ENCODE measurements around the gene SFXN1. TPM values are rescaled to one million over a fixed set of nuclear protein-coding genes. Genes with fewer than 3 reads are reported as not detected.

Gene SFXN1
- polyA plus RNA-seq, 3 donors: 5.8 to 10.3 (median 8.3) TPM

GRCh38 chr5:175485631-175486030 lies 7.3 kb downstream of the SFXN1 start:
- Histone ChIP-seq H3K79me2 (ENCODE audit: insufficient read depth, low read length) (peaks cover 71% of the 10 kb centered on the region), H3K4me3 (replicated peaks in 1 of 3; ENCODE audit: low read depth in 2 of 3, low read length in 3 of 3) (no peak overlapping the region), H3K4me1 (ENCODE audit: control insufficient read depth in 1 of 2, insufficient read depth in 2 of 2, low read length in 2 of 2) (no peaks in the 10 kb centered on the region), H3K9me3 (replicated peaks in 1 of 2; ENCODE audit: control insufficient read depth in 1 of 2, insufficient read depth in 1 of 2, low read length in 2 of 2) (no peaks in the 10 kb centered on the region), H3K36me3 (replicated peaks in 1 of 2; ENCODE audit: control insufficient read depth in 1 of 2, insufficient read depth in 2 of 2, low read length in 2 of 2) (peaks cover 2 to 8% of the 10 kb centered on the region in 2 donors), H3K4me2 (replicated peaks; ENCODE audit: extremely low read depth, low read length, poor library complexity, severe bottlenecking) (no peak overlapping the region), H3K27me3 (ENCODE audit: control insufficient read depth in 2 of 2, insufficient read depth in 2 of 2, low read length in 2 of 2) (no peaks in the 10 kb centered on the region), H3K9ac (ENCODE audit: insufficient read depth, low read length, poor library complexity, severe bottlenecking) (no peak overlapping the region), H3K27ac (ENCODE audit: low read depth in 1 of 2, low read length in 2 of 2) (no peak overlapping the region), H2AFZ (ENCODE audit: insufficient read depth, low read depth, low read length, poor library complexity, severe bottlenecking) (no peak overlapping the region), H4K20me1 (ENCODE audit: insufficient read depth, low read length) (no peaks in the 10 kb centered on the region)
- 100% methylated on average over 3 of the region's 6 CpGs for WGBS (ENCODE audit: insufficient coverage)
- H3K27me3 Mint-ChIP-seq (ENCODE audit: low read depth in 3 of 3): peaks cover 0 to 1% (median 0%) of the 10 kb centered on the region in 3 donors
- TF ChIP-seq CTCF (IDR thresholded peaks at IDR 0.05): no peak
- intact Hi-C loops (cut with micrococcal nuclease): no loop called here
- H3K9me3 Mint-ChIP-seq: no peaks in the 10 kb centered on the region
- peaks cover 4% of the 10 kb centered on the region for H3K4me1 Mint-ChIP-seq
- no peak for DNase-seq
- H3K27ac Mint-ChIP-seq: no peak overlapping the region
- H3K4me3 Mint-ChIP-seq: no peak overlapping the region
- peaks cover 35 to 44% of the 10 kb centered on the region in 2 donors for H3K36me3 Mint-ChIP-seq

- no peak for TF ChIP-seq CTCF (IDR thresholded peaks at IDR 0.05)
- H3K4me1 ChIP-seq (ENCODE audit: control insufficient read depth in 1 of 2, insufficient read depth in 2 of 2, low read length in 2 of 2): no peaks in the 10 kb centered on the region
- no peak overlapping the region for H2AFZ ChIP-seq (ENCODE audit: insufficient read depth, low read depth, low read length, poor library complexity, severe bottlenecking)
- H3K27ac Mint-ChIP-seq: peak overlapping the region in 1 of 7 donors; percentile 42
- no peaks in the 10 kb centered on the region for H4K20me1 ChIP-seq (ENCODE audit: insufficient read depth, low read length)
- no peaks in the 10 kb centered on the region for H3K27me3 ChIP-seq (ENCODE audit: control insufficient read depth in 2 of 2, insufficient read depth in 2 of 2, low read length in 2 of 2)
- no peak overlapping the region for H3K4me3 ChIP-seq (replicated peaks in 1 of 3; ENCODE audit: low read depth in 2 of 3, low read length in 3 of 3)
- no peak overlapping the region for H3K27ac ChIP-seq (ENCODE audit: low read depth in 1 of 2, low read length in 2 of 2)
- no peak overlapping the region for H3K9ac ChIP-seq (ENCODE audit: insufficient read depth, low read length, poor library complexity, severe bottlenecking)
- WGBS (ENCODE audit: insufficient coverage): 98% methylated on average over 10 of the region's 11 CpGs
- peaks cover 3% of the 10 kb centered on the region for H3K4me1 Mint-ChIP-seq
- no peaks in the 10 kb centered on the region for H3K9me3 ChIP-seq (replicated peaks in 1 of 2; ENCODE audit: control insufficient read depth in 1 of 2, insufficient read depth in 1 of 2, low read length in 2 of 2)
- H3K36me3 Mint-ChIP-seq: peaks cover 42 to 44% of the 10 kb centered on the region in 2 donors
- DNase-seq: no peak
- peaks cover 0 to 1% (median 0%) of the 10 kb centered on the region in 3 donors for H3K27me3 Mint-ChIP-seq (ENCODE audit: low read depth in 3 of 3)
- H3K36me3 ChIP-seq (replicated peaks in 1 of 2; ENCODE audit: control insufficient read depth in 1 of 2, insufficient read depth in 2 of 2, low read length in 2 of 2): peaks cover 10 to 19% of the 10 kb centered on the region in 2 donors
- no peak overlapping the region for H3K4me3 Mint-ChIP-seq
- intact Hi-C loops (cut with micrococcal nuclease): no loop called here
- no peak overlapping the region for H3K4me2 ChIP-seq (replicated peaks; ENCODE audit: extremely low read depth, low read length, poor library complexity, severe bottlenecking)
- H3K9me3 Mint-ChIP-seq: no peaks in the 10 kb centered on the region
- peaks cover 57% of the 10 kb centered on the region for H3K79me2 ChIP-seq (ENCODE audit: insufficient read depth, low read length)
Observed at GRCh38 chr5:175487514-175488222, 9.3 kb downstream of the SFXN1 start.

All from CD14-positive monocyte (primary cell).